ENCODE measurements around the gene C11orf87. TPM values are rescaled to one million over a fixed set of nuclear protein-coding genes. Genes with fewer than 3 reads are reported as not detected.

Gene C11orf87
- total RNA-seq, 1 experiment from 2014 or later, result not detected

DNA sequence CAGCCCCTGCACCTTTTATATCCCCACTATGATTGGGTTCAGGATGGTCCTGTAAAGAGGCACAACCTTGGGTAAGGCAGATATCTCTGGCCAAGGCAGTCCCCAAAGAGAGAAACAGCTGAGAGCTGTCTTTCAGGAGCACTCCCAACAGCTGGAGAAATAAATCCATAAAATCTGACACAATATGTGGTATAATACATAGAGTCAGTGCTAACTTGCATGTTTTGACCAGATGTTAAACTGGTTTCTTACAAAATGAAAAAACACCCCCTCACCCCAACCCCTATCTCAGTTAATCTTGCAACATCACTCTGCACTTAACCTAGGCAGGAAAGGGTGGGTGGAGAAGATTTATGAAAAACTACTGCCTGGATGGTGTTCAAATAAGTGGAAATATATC is 44.0 kb upstream of the C11orf87 start:
- H3K27me3 Mint-ChIP-seq (ENCODE audit: unreplicated experiment), result peaks cover 44% of the 10 kb centered on the region
- no peak for DNase-seq
- H3K9me3 Mint-ChIP-seq (ENCODE audit: low read depth, unreplicated experiment), result no peaks in the 10 kb centered on the region
- H3K27ac Mint-ChIP-seq (ENCODE audit: unreplicated experiment), result no peak overlapping the region
- BruUV-seq (replicated peaks), result no TSS peak
- TF ChIP-seq, protein P1, sequence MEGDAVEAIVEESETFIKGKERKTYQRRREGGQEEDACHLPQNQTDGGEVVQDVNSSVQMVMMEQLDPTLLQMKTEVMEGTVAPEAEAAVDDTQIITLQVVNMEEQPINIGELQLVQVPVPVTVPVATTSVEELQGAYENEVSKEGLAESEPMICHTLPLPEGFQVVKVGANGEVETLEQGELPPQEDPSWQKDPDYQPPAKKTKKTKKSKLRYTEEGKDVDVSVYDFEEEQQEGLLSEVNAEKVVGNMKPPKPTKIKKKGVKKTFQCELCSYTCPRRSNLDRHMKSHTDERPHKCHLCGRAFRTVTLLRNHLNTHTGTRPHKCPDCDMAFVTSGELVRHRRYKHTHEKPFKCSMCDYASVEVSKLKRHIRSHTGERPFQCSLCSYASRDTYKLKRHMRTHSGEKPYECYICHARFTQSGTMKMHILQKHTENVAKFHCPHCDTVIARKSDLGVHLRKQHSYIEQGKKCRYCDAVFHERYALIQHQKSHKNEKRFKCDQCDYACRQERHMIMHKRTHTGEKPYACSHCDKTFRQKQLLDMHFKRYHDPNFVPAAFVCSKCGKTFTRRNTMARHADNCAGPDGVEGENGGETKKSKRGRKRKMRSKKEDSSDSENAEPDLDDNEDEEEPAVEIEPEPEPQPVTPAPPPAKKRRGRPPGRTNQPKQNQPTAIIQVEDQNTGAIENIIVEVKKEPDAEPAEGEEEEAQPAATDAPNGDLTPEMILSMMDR (IDR thresholded peaks at IDR 0.05; ENCODE audit: unreplicated experiment), result no peak
- CTCF ChIA-PET, result no interaction called here
- H3K36me3 Mint-ChIP-seq (ENCODE audit: insufficient read depth, unreplicated experiment), result no peaks in the 10 kb centered on the region
- intact Hi-C loops (cut with micrococcal nuclease; ENCODE audit: unreplicated experiment), result no loop called here
- no peaks in the 10 kb centered on the region for H3K4me1 Mint-ChIP-seq (ENCODE audit: low read depth, unreplicated experiment)
- H3K4me3 Mint-ChIP-seq (ENCODE audit: low read depth, unreplicated experiment), result no peak overlapping the region

DNA sequence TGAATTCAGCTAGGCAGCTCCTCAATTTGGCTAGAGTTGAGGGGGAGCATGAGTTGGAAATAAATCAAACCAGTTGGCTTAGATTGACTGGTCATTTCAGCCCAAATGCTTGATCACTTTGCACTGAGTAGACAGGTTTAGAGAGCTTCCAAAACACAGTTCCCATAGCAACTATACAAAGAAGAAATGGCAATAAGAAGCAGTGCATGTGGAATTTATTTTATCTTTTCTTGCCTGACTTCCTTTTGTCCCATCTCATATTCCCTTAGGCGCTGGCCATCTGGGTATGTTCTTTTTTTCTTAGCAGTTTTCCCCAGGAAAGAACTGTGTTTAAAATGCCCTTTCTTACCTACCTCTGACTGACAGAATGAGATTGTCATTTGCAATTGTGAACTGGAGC is 38.7 kb upstream of the C11orf87 start:
- intact Hi-C loops (cut with micrococcal nuclease; ENCODE audit: unreplicated experiment), result no loop called here
- Mint-ChIP-seq H3K27me3 (ENCODE audit: unreplicated experiment) (peaks cover 9% of the 10 kb centered on the region), H3K36me3 (ENCODE audit: insufficient read depth, unreplicated experiment) (no peaks in the 10 kb centered on the region), H3K4me1 (ENCODE audit: low read depth, unreplicated experiment) (no peaks in the 10 kb centered on the region), H3K9me3 (ENCODE audit: low read depth, unreplicated experiment) (no peaks in the 10 kb centered on the region), H3K27ac (ENCODE audit: unreplicated experiment) (no peak overlapping the region), H3K4me3 (ENCODE audit: low read depth, unreplicated experiment) (no peak overlapping the region)
- CTCF ChIA-PET, result no interaction called here
- no TSS peak for BruUV-seq (replicated peaks)
- no peak for DNase-seq
- TF ChIP-seq, protein P1 (IDR thresholded peaks at IDR 0.05; ENCODE audit: unreplicated experiment), result no peak

DNA sequence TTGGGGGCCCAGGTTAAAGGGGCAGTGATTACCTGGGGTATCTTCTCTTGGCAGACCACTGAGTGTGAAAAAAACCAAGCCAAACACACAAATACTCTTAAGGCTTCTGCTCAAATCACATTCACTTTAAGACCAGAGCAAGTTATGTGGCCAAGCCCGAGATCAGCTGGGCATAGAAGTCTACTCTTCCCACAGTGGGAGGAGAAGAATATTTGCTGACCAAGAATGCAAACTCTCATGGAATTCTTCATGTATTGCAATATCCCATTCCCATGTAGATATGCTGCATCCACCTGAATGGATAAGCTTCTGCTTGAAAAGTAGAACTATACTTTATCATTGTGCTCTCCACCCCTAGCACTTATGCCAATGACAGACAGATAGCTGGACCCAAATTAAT is 37.1 kb upstream of the C11orf87 start:
- DNase-seq, result no peak

DNA sequence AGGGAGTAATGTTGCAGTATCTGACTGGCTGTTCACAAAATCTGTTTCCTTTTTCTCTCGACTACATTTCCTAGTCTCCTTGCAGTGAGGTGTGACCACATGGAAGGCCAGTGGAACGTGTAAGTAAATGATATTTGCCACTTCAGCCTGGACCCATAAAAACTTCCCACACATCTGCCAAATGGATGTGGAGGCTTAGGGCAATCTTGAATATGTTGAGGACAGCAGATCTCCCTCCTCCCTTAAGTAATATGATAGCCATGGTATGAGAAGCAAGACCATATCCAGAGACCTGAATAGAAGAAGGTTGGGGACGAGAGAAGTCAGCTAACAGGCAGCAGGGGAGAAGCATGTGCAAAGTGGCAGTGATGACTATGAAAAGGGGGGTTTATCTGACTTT is 33.0 kb upstream of the C11orf87 start:
- H3K27me3 Mint-ChIP-seq (ENCODE audit: unreplicated experiment), result no peaks in the 10 kb centered on the region
- no TSS peak for BruUV-seq (replicated peaks)
- no peaks in the 10 kb centered on the region for H3K4me1 Mint-ChIP-seq (ENCODE audit: low read depth, unreplicated experiment)
- TF ChIP-seq, protein P1 (IDR thresholded peaks at IDR 0.05; ENCODE audit: unreplicated experiment), result no peak
- no peaks in the 10 kb centered on the region for H3K9me3 Mint-ChIP-seq (ENCODE audit: low read depth, unreplicated experiment)
- no peak for DNase-seq
- CTCF ChIA-PET, result no interaction called here
- H3K36me3 Mint-ChIP-seq (ENCODE audit: insufficient read depth, unreplicated experiment), result no peaks in the 10 kb centered on the region
- no peak overlapping the region for H3K4me3 Mint-ChIP-seq (ENCODE audit: low read depth, unreplicated experiment)
- H3K27ac Mint-ChIP-seq (ENCODE audit: unreplicated experiment), result no peak overlapping the region
- intact Hi-C loops (cut with micrococcal nuclease; ENCODE audit: unreplicated experiment), result no loop called here

More for the DNA sequence above, 37.1 kb upstream of the C11orf87 start:
- Mint-ChIP-seq H3K9me3 (ENCODE audit: low read depth, unreplicated experiment) (no peaks in the 10 kb centered on the region), H3K27ac (ENCODE audit: unreplicated experiment) (no peak overlapping the region), H3K4me1 (ENCODE audit: low read depth, unreplicated experiment) (no peaks in the 10 kb centered on the region), H3K4me3 (ENCODE audit: low read depth, unreplicated experiment) (no peak overlapping the region), H3K27me3 (ENCODE audit: unreplicated experiment) (no peaks in the 10 kb centered on the region), H3K36me3 (ENCODE audit: insufficient read depth, unreplicated experiment) (no peaks in the 10 kb centered on the region)
- CTCF ChIA-PET, result no interaction called here
- intact Hi-C loops (cut with micrococcal nuclease; ENCODE audit: unreplicated experiment), result no loop called here
- TF ChIP-seq, protein P1 (IDR thresholded peaks at IDR 0.05; ENCODE audit: unreplicated experiment), result no peak
- no TSS peak for BruUV-seq (replicated peaks)

DNA sequence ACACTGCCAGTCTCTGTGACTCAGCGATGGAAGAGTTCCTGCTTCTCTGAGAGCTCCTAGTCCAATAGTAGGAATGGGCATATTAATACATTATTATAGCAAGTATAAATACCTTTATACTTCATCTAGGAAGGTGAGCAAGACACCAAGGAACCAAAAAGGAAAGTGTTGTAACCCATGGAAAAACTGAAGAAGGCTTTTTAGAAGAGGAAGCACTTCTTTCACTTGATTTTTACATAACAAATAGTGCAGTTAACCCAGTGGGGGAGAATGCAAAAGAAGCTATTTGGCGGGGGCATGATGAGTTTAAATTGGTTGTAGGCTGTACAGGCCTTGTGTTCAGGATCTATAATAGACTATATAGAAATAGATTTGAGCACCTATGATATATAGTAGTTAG is 31.2 kb upstream of the C11orf87 start:
- Mint-ChIP-seq H3K4me3 (ENCODE audit: low read depth, unreplicated experiment) (no peak overlapping the region), H3K27ac (ENCODE audit: unreplicated experiment) (no peak overlapping the region), H3K36me3 (ENCODE audit: insufficient read depth, unreplicated experiment) (no peaks in the 10 kb centered on the region), H3K4me1 (ENCODE audit: low read depth, unreplicated experiment) (no peaks in the 10 kb centered on the region), H3K27me3 (ENCODE audit: unreplicated experiment) (no peaks in the 10 kb centered on the region), H3K9me3 (ENCODE audit: low read depth, unreplicated experiment) (no peaks in the 10 kb centered on the region)
- no peak for DNase-seq
- TF ChIP-seq, protein P1 (IDR thresholded peaks at IDR 0.05; ENCODE audit: unreplicated experiment), result no peak
- no TSS peak for BruUV-seq (replicated peaks)
- intact Hi-C loops (cut with micrococcal nuclease; ENCODE audit: unreplicated experiment), result no loop called here
- CTCF ChIA-PET, result no interaction called here
